ENCODE results near the gene CERKL. TPM values are rescaled to one million over a fixed set of nuclear protein-coding genes. Genes with fewer than 3 reads are reported as not detected.

Gene CERKL
- total RNA-seq, 1 donor from 2014 or later, result not detected

- peaks cover 37% of the 10 kb centered on the region for H3K27me3 Mint-ChIP-seq (ENCODE audit: low read depth)
These were observed 5.4 kb upstream of the CERKL start for GRCh38 chr2:181662287-181662686.

GRCh38 chr2:181660181-181660580, 3.3 kb upstream of the CERKL start:
- DNase-seq (ENCODE audit: low spot score), result no peak
- peaks cover 34% of the 10 kb centered on the region for H3K27me3 Mint-ChIP-seq (ENCODE audit: low read depth)
- TF ChIP-seq, protein P1, sequence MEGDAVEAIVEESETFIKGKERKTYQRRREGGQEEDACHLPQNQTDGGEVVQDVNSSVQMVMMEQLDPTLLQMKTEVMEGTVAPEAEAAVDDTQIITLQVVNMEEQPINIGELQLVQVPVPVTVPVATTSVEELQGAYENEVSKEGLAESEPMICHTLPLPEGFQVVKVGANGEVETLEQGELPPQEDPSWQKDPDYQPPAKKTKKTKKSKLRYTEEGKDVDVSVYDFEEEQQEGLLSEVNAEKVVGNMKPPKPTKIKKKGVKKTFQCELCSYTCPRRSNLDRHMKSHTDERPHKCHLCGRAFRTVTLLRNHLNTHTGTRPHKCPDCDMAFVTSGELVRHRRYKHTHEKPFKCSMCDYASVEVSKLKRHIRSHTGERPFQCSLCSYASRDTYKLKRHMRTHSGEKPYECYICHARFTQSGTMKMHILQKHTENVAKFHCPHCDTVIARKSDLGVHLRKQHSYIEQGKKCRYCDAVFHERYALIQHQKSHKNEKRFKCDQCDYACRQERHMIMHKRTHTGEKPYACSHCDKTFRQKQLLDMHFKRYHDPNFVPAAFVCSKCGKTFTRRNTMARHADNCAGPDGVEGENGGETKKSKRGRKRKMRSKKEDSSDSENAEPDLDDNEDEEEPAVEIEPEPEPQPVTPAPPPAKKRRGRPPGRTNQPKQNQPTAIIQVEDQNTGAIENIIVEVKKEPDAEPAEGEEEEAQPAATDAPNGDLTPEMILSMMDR (IDR thresholded peaks at IDR 0.05), result no peak
- H3K4me3 Mint-ChIP-seq (ENCODE audit: unreplicated experiment), result no peak overlapping the region
- H3K4me1 Mint-ChIP-seq (ENCODE audit: low read depth), result peaks cover 7% of the 10 kb centered on the region
- no peak overlapping the region for H3K27ac Mint-ChIP-seq (ENCODE audit: unreplicated experiment)
- no peaks in the 10 kb centered on the region for H3K9me3 Mint-ChIP-seq (ENCODE audit: low read depth)
- H3K36me3 Mint-ChIP-seq (ENCODE audit: low read depth), result no peaks in the 10 kb centered on the region

More at GRCh38 chr2:181662287-181662686, 5.4 kb upstream of the CERKL start:
- H3K4me3 Mint-ChIP-seq (ENCODE audit: unreplicated experiment), result no peak overlapping the region
- H3K4me1 Mint-ChIP-seq (ENCODE audit: low read depth), result peaks cover under 1% of the 10 kb centered on the region
- H3K9me3 Mint-ChIP-seq (ENCODE audit: low read depth), result peaks cover 14% of the 10 kb centered on the region
- peaks cover 4% of the 10 kb centered on the region for H3K36me3 Mint-ChIP-seq (ENCODE audit: low read depth)
- no peak overlapping the region for H3K27ac Mint-ChIP-seq (ENCODE audit: unreplicated experiment)
- TF ChIP-seq, protein P1 (IDR thresholded peaks at IDR 0.05), result no peak
- no peak for DNase-seq (ENCODE audit: low spot score)

DNA sequence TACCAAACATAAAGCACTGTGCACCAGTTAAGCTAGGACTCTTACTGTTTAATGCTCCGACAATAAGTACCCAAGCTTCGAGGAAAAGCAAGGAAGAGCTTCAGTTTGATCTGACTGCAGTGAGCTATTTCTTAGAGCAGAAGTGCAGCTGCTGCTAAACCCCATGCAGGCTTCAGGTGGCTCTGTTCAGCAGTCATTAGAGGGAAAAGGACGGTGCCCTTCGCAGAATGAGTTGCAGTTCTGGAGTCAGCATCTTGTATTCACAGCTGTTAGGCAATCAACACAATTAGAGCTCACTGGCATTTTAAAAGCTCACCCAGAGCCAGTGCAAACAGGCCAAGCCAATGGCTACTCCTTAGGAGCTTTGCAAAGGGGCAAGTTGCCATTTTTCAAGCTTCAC, 1.5 kb upstream of the CERKL start:
- no peak overlapping the region for H3K27ac Mint-ChIP-seq (ENCODE audit: unreplicated experiment)
- no peaks in the 10 kb centered on the region for H3K9me3 Mint-ChIP-seq (ENCODE audit: low read depth)
- H3K4me3 Mint-ChIP-seq (ENCODE audit: unreplicated experiment), result no peak overlapping the region
- no peaks in the 10 kb centered on the region for H3K36me3 Mint-ChIP-seq (ENCODE audit: low read depth)
- TF ChIP-seq, protein P1 (IDR thresholded peaks at IDR 0.05), result no peak
- peaks cover 7% of the 10 kb centered on the region for H3K4me1 Mint-ChIP-seq (ENCODE audit: low read depth)
- H3K27me3 Mint-ChIP-seq (ENCODE audit: low read depth), result peaks cover 40% of the 10 kb centered on the region
- DNase-seq (ENCODE audit: low spot score), result no peak

DNA sequence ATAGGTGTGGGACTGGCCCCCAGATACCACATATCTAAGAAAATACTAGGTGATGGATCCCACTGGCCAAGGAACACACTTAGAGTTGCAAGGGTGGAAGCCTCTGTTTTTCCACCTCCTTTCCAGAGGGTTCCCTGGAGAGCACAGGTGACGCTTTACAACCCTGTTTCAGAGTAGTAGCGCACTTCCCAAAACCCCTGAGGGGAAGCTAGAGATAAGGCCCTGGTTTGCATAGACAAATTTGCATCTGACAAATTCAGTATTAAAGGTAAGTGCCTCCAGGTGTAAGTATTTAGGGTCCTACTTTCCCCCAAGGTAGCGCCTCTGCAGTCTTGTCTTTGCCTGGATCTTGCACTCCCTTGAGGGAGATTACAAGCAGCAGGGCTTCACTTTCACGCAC, 474 bp upstream of the CERKL start:
- H3K9me3 Mint-ChIP-seq (ENCODE audit: low read depth), result no peaks in the 10 kb centered on the region
- no peak for DNase-seq (ENCODE audit: low spot score)
- H3K4me1 Mint-ChIP-seq (ENCODE audit: low read depth), result peaks cover 7% of the 10 kb centered on the region
- no peaks in the 10 kb centered on the region for H3K36me3 Mint-ChIP-seq (ENCODE audit: low read depth)
- peaks cover 46% of the 10 kb centered on the region for H3K27me3 Mint-ChIP-seq (ENCODE audit: low read depth)
- peak overlapping the region; percentile 73 for H3K4me3 Mint-ChIP-seq (ENCODE audit: unreplicated experiment)
- TF ChIP-seq, protein P1 (IDR thresholded peaks at IDR 0.05), result no peak
- H3K27ac Mint-ChIP-seq (ENCODE audit: unreplicated experiment), result no peak overlapping the region

- peaks cover 57% of the 10 kb centered on the region for H3K27me3 Mint-ChIP-seq (ENCODE audit: low read depth)
- DNase-seq (ENCODE audit: low spot score), result no peak
- no peaks in the 10 kb centered on the region for H3K9me3 Mint-ChIP-seq (ENCODE audit: low read depth)
- no peaks in the 10 kb centered on the region for H3K36me3 Mint-ChIP-seq (ENCODE audit: low read depth)
- TF ChIP-seq, protein P1 (IDR thresholded peaks at IDR 0.05), result no peak
- H3K4me3 Mint-ChIP-seq (ENCODE audit: unreplicated experiment), result no peak overlapping the region
- no peak overlapping the region for H3K27ac Mint-ChIP-seq (ENCODE audit: unreplicated experiment)
- peaks cover 7% of the 10 kb centered on the region for H3K4me1 Mint-ChIP-seq (ENCODE audit: low read depth)
These were observed 1.4 kb downstream of the CERKL start for GRCh38 chr2:181655519-181655918.
